ENCODE results near the gene SCUBE1. TPM values are rescaled to one million over a fixed set of nuclear protein-coding genes. Genes with fewer than 3 reads are reported as not detected.
A peak's percentile ranks its signal among the peaks of the same experiment; 100 is the strongest.

SCUBE1 gene
- total and polyA plus RNA-seq, 10 of the 15 experiments (the other 5 are each of a cell fraction or from before 2014, with no cell fraction given) = not detected

DNA sequence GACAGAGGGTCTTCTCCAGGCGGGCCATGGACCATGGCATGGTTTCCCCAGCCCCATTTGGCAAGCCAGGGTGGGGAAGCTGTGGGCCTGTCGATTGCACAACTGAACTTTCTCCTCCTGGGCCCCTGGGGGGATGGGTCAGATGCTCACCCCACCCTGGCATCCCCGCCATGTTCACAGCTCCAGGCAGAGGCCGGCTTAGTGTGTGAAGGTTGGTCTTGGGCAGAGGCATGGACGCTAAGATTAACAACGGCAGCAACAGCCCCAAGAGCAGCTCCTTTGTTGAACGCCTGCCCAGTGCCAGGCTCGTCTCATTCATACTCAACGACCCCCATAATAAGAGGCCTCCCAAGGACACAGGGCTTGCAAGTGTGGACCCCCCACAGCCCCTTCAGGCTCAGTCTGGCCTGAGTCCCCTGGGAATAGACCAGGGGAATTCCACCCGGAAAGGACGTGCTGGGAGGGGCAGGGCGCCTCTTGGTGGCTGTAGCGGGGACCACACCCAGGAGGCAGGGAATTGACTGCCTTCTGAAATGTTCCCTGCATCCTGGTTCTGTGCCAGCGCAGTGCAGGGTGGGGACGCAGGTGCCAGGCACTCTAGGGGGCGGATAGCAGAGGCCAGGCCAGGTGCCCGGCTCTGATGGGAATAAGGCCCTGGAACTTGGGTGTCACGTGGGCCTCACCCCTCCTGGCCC lies 183.5 kb downstream of the SCUBE1 start (continued):
- TF ChIP-seq, protein P1, sequence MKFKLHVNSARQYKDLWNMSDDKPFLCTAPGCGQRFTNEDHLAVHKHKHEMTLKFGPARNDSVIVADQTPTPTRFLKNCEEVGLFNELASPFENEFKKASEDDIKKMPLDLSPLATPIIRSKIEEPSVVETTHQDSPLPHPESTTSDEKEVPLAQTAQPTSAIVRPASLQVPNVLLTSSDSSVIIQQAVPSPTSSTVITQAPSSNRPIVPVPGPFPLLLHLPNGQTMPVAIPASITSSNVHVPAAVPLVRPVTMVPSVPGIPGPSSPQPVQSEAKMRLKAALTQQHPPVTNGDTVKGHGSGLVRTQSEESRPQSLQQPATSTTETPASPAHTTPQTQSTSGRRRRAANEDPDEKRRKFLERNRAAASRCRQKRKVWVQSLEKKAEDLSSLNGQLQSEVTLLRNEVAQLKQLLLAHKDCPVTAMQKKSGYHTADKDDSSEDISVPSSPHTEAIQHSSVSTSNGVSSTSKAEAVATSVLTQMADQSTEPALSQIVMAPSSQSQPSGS (IDR thresholded peaks at IDR 0.05; ENCODE audit: low read length) = no peak
- TF ChIP-seq EP300 (IDR thresholded peaks at IDR 0.05; ENCODE audit: borderline replicate concordance in 1 of 2, control insufficient read depth in 1 of 2, low read depth in 2 of 2, low read length in 2 of 2) (no peak), ASH2L (IDR thresholded peaks at IDR 0.05; ENCODE audit: borderline replicate concordance, low read depth) (no peak), RAD51 (IDR thresholded peaks at IDR 0.05) (no peak), BMI1 (IDR thresholded peaks at IDR 0.05; ENCODE audit: borderline replicate concordance) (no peak), CEBPB (IDR thresholded peaks at IDR 0.05; ENCODE audit: borderline replicate concordance in 1 of 2, low read depth in 2 of 2, low read length in 2 of 2) (no peak), PAX5 (IDR thresholded peaks at IDR 0.05; ENCODE audit: borderline replicate concordance, low read depth, low read length) (no peak)
- TF ChIP-seq, protein P2, sequence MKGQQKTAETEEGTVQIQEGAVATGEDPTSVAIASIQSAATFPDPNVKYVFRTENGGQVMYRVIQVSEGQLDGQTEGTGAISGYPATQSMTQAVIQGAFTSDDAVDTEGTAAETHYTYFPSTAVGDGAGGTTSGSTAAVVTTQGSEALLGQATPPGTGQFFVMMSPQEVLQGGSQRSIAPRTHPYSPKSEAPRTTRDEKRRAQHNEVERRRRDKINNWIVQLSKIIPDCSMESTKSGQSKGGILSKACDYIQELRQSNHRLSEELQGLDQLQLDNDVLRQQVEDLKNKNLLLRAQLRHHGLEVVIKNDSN (IDR thresholded peaks at IDR 0.05; ENCODE audit: borderline replicate concordance, extremely low read length, insufficient read depth, low read depth, low read length) = peak; percentile 8
- TF ChIP-seq, protein P3, sequence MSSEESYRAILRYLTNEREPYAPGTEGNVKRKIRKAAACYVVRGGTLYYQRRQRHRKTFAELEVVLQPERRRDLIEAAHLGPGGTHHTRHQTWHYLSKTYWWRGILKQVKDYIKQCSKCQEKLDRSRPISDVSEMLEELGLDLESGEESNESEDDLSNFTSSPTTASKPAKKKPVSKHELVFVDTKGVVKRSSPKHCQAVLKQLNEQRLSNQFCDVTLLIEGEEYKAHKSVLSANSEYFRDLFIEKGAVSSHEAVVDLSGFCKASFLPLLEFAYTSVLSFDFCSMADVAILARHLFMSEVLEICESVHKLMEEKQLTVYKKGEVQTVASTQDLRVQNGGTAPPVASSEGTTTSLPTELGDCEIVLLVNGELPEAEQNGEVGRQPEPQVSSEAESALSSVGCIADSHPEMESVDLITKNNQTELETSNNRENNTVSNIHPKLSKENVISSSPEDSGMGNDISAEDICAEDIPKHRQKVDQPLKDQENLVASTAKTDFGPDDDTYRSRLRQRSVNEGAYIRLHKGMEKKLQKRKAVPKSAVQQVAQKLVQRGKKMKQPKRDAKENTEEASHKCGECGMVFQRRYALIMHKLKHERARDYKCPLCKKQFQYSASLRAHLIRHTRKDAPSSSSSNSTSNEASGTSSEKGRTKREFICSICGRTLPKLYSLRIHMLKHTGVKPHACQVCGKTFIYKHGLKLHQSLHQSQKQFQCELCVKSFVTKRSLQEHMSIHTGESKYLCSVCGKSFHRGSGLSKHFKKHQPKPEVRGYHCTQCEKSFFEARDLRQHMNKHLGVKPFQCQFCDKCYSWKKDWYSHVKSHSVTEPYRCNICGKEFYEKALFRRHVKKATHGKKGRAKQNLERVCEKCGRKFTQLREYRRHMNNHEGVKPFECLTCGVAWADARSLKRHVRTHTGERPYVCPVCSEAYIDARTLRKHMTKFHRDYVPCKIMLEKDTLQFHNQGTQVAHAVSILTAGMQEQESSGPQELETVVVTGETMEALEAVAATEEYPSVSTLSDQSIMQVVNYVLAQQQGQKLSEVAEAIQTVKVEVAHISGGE (CRISPR knock-in tag; IDR thresholded peaks at IDR 0.05) = no peak

Measured in GM12878 (cell line).